Activated CD4-positive, alpha-beta T cell treated with anti-CD3 and anti-CD28 coated beads, Interleukin-2, amount 50 U/mL, for 24 hours (primary cell): Measurements from ENCODE around the gene TCHP.

Source experiments
- DNase-seq, 2 donors: peaks; one replicate each; pipeline ENCODE4 v3.0.0-alpha.2; 2020; ENCODE audit warnings: low read depth in 1 of 2, low spot score in 1 of 2

TCHP gene

GRCh38 chr12:109959411-109960093 is 59.5 kb downstream of the TCHP start:
- DNase-seq: no peak

GRCh38 chr12:109961201-109961600 is 61.1 kb downstream of the TCHP start:
- DNase-seq: no peak

GRCh38 chr12:109961612-109962011 is 61.5 kb downstream of the TCHP start:
- no peak for DNase-seq

GRCh38 chr12:109962398-109962797 is 62.3 kb downstream of the TCHP start:
- DNase-seq: no peak

- no peak for DNase-seq
Observed at GRCh38 chr12:109963330-109963729, 63.3 kb downstream of the TCHP start.

- DNase-seq: no peak
Observed at GRCh38 chr12:109963743-109964429, 63.8 kb downstream of the TCHP start.

- no peak for DNase-seq
Observed at GRCh38 chr12:109966546-109966945, 66.5 kb downstream of the TCHP start.

- no peak for DNase-seq
Observed at GRCh38 chr12:109967383-109968031, 67.4 kb downstream of the TCHP start.
